HG02973 (cell line): ENCODE results near the gene SIM1.
"Not testable (repeated sequence)": the region's sequence is repeated elsewhere in the genome, so short reads cannot be mapped to it uniquely, and the experiment has no call there.

Source experiments
- ATAC-seq: cut with Tn5 transposase; IDR thresholded peaks from one replicate; pipeline ENCODE4 v1.9.1; 2021; ENCODE audit warnings: moderate library complexity; ENCODE audit not compliant: unreplicated experiment

The SIM1 gene

GRCh38 chr6:100354736-100355641, 109.7 kb downstream of the SIM1 start:
- not testable (repeated sequence) for ATAC-seq

- no peak for ATAC-seq
These were observed 111.3 kb downstream of the SIM1 start for GRCh38 chr6:100353276-100354015.

GRCh38 chr6:100350139-100350538, 114.6 kb downstream of the SIM1 start:
- ATAC-seq: no peak

- ATAC-seq: no peak
These were observed 115.4 kb downstream of the SIM1 start for GRCh38 chr6:100349366-100349765.

GRCh38 chr6:100347901-100348550, 116.7 kb downstream of the SIM1 start:
- ATAC-seq: no peak

GRCh38 chr6:100346828-100347227, 117.9 kb downstream of the SIM1 start:
- no peak for ATAC-seq

GRCh38 chr6:100346203-100346602, 118.5 kb downstream of the SIM1 start:
- ATAC-seq: no peak

GRCh38 chr6:100344761-100345160, 120.0 kb downstream of the SIM1 start:
- no peak for ATAC-seq

GRCh38 chr6:100344321-100344720, 120.4 kb downstream of the SIM1 start:
- no peak for ATAC-seq

GRCh38 chr6:100343316-100344077, 121.2 kb downstream of the SIM1 start:
- ATAC-seq: no peak

GRCh38 chr6:100342830-100343229, 121.9 kb downstream of the SIM1 start:
- no peak for ATAC-seq

- ATAC-seq: no peak
These were observed 125.0 kb downstream of the SIM1 start for GRCh38 chr6:100339574-100340255.

GRCh38 chr6:100338090-100338489, 126.6 kb downstream of the SIM1 start:
- ATAC-seq: no peak

GRCh38 chr6:100336876-100337275, 127.8 kb downstream of the SIM1 start:
- no peak for ATAC-seq

GRCh38 chr6:100335991-100336390, 128.7 kb downstream of the SIM1 start:
- ATAC-seq: no peak
